ENCODE data around the gene GATAD2A.
"Not testable (repeated sequence)": the region's sequence is repeated elsewhere in the genome, so short reads cannot be mapped to it uniquely, and the experiment has no call there.

Gene GATAD2A

GRCh38 chr19:19388568-19389555 is 16.6 kb upstream of the GATAD2A start:
- no peak for DNase-seq (ENCODE audit: low read depth, low spot score)

GRCh38 chr19:19389683-19390082 is 15.8 kb upstream of the GATAD2A start:
- DNase-seq (ENCODE audit: low read depth, low spot score): not testable (repeated sequence)

- not testable (repeated sequence) for DNase-seq (ENCODE audit: low read depth, low spot score)
Observed at GRCh38 chr19:19394333-19394732, 11.1 kb upstream of the GATAD2A start.

- no peak for DNase-seq (ENCODE audit: low read depth, low spot score)
Observed at GRCh38 chr19:19399733-19400433, 5.6 kb upstream of the GATAD2A start.

- no peak for DNase-seq (ENCODE audit: low read depth, low spot score)
Observed at GRCh38 chr19:19402656-19403372, 2.7 kb upstream of the GATAD2A start.

- no peak for DNase-seq (ENCODE audit: low read depth, low spot score)
Observed at GRCh38 chr19:19403373-19403901, 2.0 kb upstream of the GATAD2A start.

- DNase-seq (ENCODE audit: low read depth, low spot score): peak; percentile 53
Observed at GRCh38 chr19:19405971-19406877, 749 bp downstream of the GATAD2A start.

- peak; percentile 42 for DNase-seq (ENCODE audit: low read depth, low spot score)
Observed at GRCh38 chr19:19406878-19407632, 1.6 kb downstream of the GATAD2A start.

GRCh38 chr19:19407633-19407930 is 2.1 kb downstream of the GATAD2A start:
- DNase-seq (ENCODE audit: low read depth, low spot score): no peak

GRCh38 chr19:19409205-19409604 is 3.7 kb downstream of the GATAD2A start:
- DNase-seq (ENCODE audit: low read depth, low spot score): peak; percentile 43

- DNase-seq (ENCODE audit: low read depth, low spot score): peak; percentile 21
Observed at GRCh38 chr19:19409631-19410030, 4.2 kb downstream of the GATAD2A start.

GRCh38 chr19:19410553-19411550 is 5.4 kb downstream of the GATAD2A start:
- DNase-seq (ENCODE audit: low read depth, low spot score): no peak

- DNase-seq (ENCODE audit: low read depth, low spot score): no peak
Observed at GRCh38 chr19:19416280-19416679, 10.8 kb downstream of the GATAD2A start.

GRCh38 chr19:19417046-19417445 is 11.6 kb downstream of the GATAD2A start:
- DNase-seq (ENCODE audit: low read depth, low spot score): no peak

- no peak for DNase-seq (ENCODE audit: low read depth, low spot score)
Observed at GRCh38 chr19:19417628-19418245, 12.3 kb downstream of the GATAD2A start.

- no peak for DNase-seq (ENCODE audit: low read depth, low spot score)
Observed at GRCh38 chr19:19418555-19419260, 13.2 kb downstream of the GATAD2A start.

GRCh38 chr19:19420570-19421298 is 15.3 kb downstream of the GATAD2A start:
- no peak for DNase-seq (ENCODE audit: low read depth, low spot score)

Measured in ELF-1 (cell line).